ENCODE measurements around the gene WIPF3. TPM values are rescaled to one million over a fixed set of nuclear protein-coding genes. Genes with fewer than 3 reads are reported as not detected.

Gene WIPF3

DNA sequence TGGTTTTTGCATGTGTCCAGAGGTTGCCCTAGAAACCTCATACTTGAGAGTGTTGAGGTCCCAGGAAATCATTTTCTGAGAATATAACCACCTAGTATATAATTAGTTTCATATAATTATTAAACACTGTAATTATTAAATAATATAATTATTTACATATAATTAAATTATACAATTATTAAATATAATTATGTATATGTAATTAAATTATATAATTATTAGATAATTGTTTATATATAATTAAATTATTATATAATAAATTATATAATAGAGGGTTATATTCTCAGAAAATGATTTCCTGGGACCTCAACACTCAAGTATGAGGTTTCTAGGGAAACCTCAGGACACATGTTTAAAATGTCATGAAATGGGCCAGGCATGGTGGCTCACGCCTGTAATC is 155.7 kb downstream of the WIPF3 start:
- H2AK5ac ChIP-seq (ENCODE audit: low read depth, low read length) = no peak overlapping the region
- H4K91ac ChIP-seq (ENCODE audit: low read depth, low read length, poor library complexity) = no peak overlapping the region
- no peak overlapping the region for H2BK5ac ChIP-seq (ENCODE audit: low read length)
- no peak overlapping the region for H2BK120ac ChIP-seq (ENCODE audit: low read depth, low read length)
- no peak overlapping the region for H2AFZ ChIP-seq (ENCODE audit: low read length)
- no peak overlapping the region for H3K4me3 ChIP-seq (ENCODE audit: low read length in 2 of 2)
- H3K9ac ChIP-seq (ENCODE audit: low read depth, low read length, poor library complexity) = no peak overlapping the region
- no peak overlapping the region for H3K18ac ChIP-seq (ENCODE audit: low read length)
- H2BK12ac ChIP-seq (ENCODE audit: low read length) = no peak overlapping the region
- no peak overlapping the region for H3K27ac ChIP-seq (replicated peaks; ENCODE audit: low read length)
- no peak for DNase-seq (ENCODE audit: low spot score)
- WGBS, 2 donors (ENCODE audit: extremely low coverage in 2 of 2, insufficient read length in 2 of 2, insufficient replicate concordance in 1 of 2) = no CpG with 5 or more reads among the region's 1 CpG
- no peak overlapping the region for H3K14ac ChIP-seq (ENCODE audit: low read length)
- no peak overlapping the region for H3K4ac ChIP-seq (ENCODE audit: low read length)
- peaks cover 5 to 68% of the 10 kb centered on the region in 2 donors for H3K36me3 ChIP-seq (replicated peaks in 1 of 2; ENCODE audit: control insufficient read depth in 2 of 2, insufficient read depth in 2 of 2, low read length in 2 of 2)
- H2BK15ac ChIP-seq (ENCODE audit: low read length) = no peak overlapping the region
- peaks cover 2 to 17% of the 10 kb centered on the region in 2 donors for H3K9me3 ChIP-seq (replicated peaks in 1 of 2; ENCODE audit: control insufficient read depth in 2 of 2, insufficient read depth in 1 of 2, low read depth in 1 of 2, low read length in 2 of 2)
- peaks cover 4% of the 10 kb centered on the region for H3K79me1 ChIP-seq (ENCODE audit: low read depth, low read length)
- no peaks in the 10 kb centered on the region for H3K27me3 ChIP-seq (ENCODE audit: control insufficient read depth in 3 of 3, insufficient read depth in 3 of 3, low read depth in 1 of 3, low read length in 3 of 3)
- H3K23ac ChIP-seq (ENCODE audit: low read depth, low read length, poor library complexity) = no peak overlapping the region
- peaks cover 0 to 4% of the 10 kb centered on the region in 2 donors for H3K4me1 ChIP-seq (ENCODE audit: control insufficient read depth in 2 of 2, insufficient read depth in 1 of 2, low read depth in 1 of 2, low read length in 2 of 2)
- no peak overlapping the region for H3K4me2 ChIP-seq (ENCODE audit: insufficient read depth, low read length, poor library complexity, severe bottlenecking)
- H4K8ac ChIP-seq (ENCODE audit: low read depth, low read length) = no peak overlapping the region

- Histone ChIP-seq H4K91ac (ENCODE audit: low read depth, low read length, poor library complexity) (peak overlapping the region; percentile 30), H3K4me2 (ENCODE audit: insufficient read depth, low read length, poor library complexity, severe bottlenecking) (no peak overlapping the region), H3K27ac (replicated peaks; ENCODE audit: low read length) (no peak overlapping the region), H3K27me3 (ENCODE audit: control insufficient read depth in 3 of 3, insufficient read depth in 3 of 3, low read depth in 1 of 3, low read length in 3 of 3) (no peaks in the 10 kb centered on the region), H2AK5ac (ENCODE audit: low read depth, low read length) (no peak overlapping the region), H3K4me3 (ENCODE audit: low read length in 2 of 2) (no peak overlapping the region), H2BK12ac (ENCODE audit: low read length) (no peak overlapping the region), H2BK5ac (ENCODE audit: low read length) (no peak overlapping the region), H3K79me1 (ENCODE audit: low read depth, low read length) (no peaks in the 10 kb centered on the region), H2AFZ (ENCODE audit: low read length) (no peak overlapping the region), H3K4me1 (ENCODE audit: control insufficient read depth in 2 of 2, insufficient read depth in 1 of 2, low read depth in 1 of 2, low read length in 2 of 2) (peaks cover 8 to 10% of the 10 kb centered on the region in 2 donors), H3K36me3 (replicated peaks in 1 of 2; ENCODE audit: control insufficient read depth in 2 of 2, insufficient read depth in 2 of 2, low read length in 2 of 2) (peaks cover 5 to 72% of the 10 kb centered on the region in 2 donors), H3K9ac (ENCODE audit: low read depth, low read length, poor library complexity) (no peak overlapping the region), H3K9me3 (replicated peaks in 1 of 2; ENCODE audit: control insufficient read depth in 2 of 2, insufficient read depth in 1 of 2, low read depth in 1 of 2, low read length in 2 of 2) (peaks cover 2 to 29% of the 10 kb centered on the region in 2 donors), H2BK120ac (ENCODE audit: low read depth, low read length) (no peak overlapping the region), H2BK15ac (ENCODE audit: low read length) (no peak overlapping the region), H3K18ac (ENCODE audit: low read length) (no peak overlapping the region), H3K23ac (ENCODE audit: low read depth, low read length, poor library complexity) (no peak overlapping the region), H4K8ac (ENCODE audit: low read depth, low read length) (no peak overlapping the region), H3K4ac (ENCODE audit: low read length) (no peak overlapping the region), H3K14ac (ENCODE audit: low read length) (no peak overlapping the region)
- DNase-seq (ENCODE audit: low spot score) = no peak
- WGBS, 2 donors (ENCODE audit: extremely low coverage in 2 of 2, insufficient read length in 2 of 2, insufficient replicate concordance in 1 of 2) = no CpG with 5 or more reads among the region's 3 CpGs
Observed at GRCh38 chr7:29965030-29965429, 158.7 kb downstream of the WIPF3 start.

Small RNA genes lying within 50 kb of the gene (small RNA-seq; reads per million reads assigned to genes)
- gene RF01210 (ENCODE audit: insufficient read depth) = not detected
